Body of pancreas (tissue), 4 donors: ENCODE data around the gene NUDT7.

Experiments
- CTCF ChIP-seq, 7 experiments: fragments of 450-650 bp in 4 of 7; fragments of 200-600 bp in 3 of 7; sonication (generic) in 3 of 7; IDR thresholded peaks; one replicate each; pipeline ENCODE4 v1.5.1; 2016 to 2019; ENCODE audit warnings: antibody characterized with exemption in 7 of 7
- POLR2A ChIP-seq, 3 donors: fragments of 450-650 bp; IDR thresholded peaks; one replicate each; pipeline ENCODE4 v1.6.1; 2016; ENCODE audit warnings: antibody characterized with exemption in 3 of 3, mild to moderate bottlenecking in 2 of 3

GRCh38 chr16:77762262-77762661 is 39.9 kb downstream of the NUDT7 start:
- TF ChIP-seq CTCF (IDR thresholded peaks at IDR 0.05): no peak
- no peak for TF ChIP-seq POLR2A (IDR thresholded peaks at IDR 0.05)
